Adrenal gland (tissue), 12 donors: ENCODE results near the gene ADA. TPM values are rescaled to one million over a fixed set of nuclear protein-coding genes. Genes with fewer than 3 reads are reported as not detected.

Source experiments
- DNase-seq, 7 donors: peaks; one replicate each; pipeline ENCODE4 v3.0.0-alpha.2; 2019 to 2020
- H3K27ac ChIP-seq, 5 donors: fragments of 200-600 bp; sonication (generic) in 4 of 5; 1 replicate in 3 of 5; 2 replicates in 2 of 5; pipeline versions ENCODE4 v1.5.1 to v1.8.0; 2016 to 2020; ENCODE audit warnings: mild to moderate bottlenecking in 1 of 5
- H3K27me3 ChIP-seq: fragments of 200-600 bp; 2 replicates; pipeline ENCODE4 v1.8.0; 2021
- H3K36me3 ChIP-seq, 2 donors: fragments of 200-600 bp; replicated peaks in 1 of 2; 1 replicate in 1 of 2; 2 replicates in 1 of 2; pipeline versions ENCODE4 v1.5.1 to v1.8.0; 2018 to 2022
- H3K4me1 ChIP-seq, 2 donors: fragments of 200-600 bp; replicated peaks in 1 of 2; 1 replicate in 1 of 2; 2 replicates in 1 of 2; pipeline versions ENCODE4 v1.5.1 to v1.8.0; 2018 to 2021
- H3K4me3 ChIP-seq, 4 donors: fragments of 200-600 bp; sonication (generic) in 3 of 4; one replicate each; pipeline ENCODE4 v1.5.1; 2016 to 2018
- H3K9me3 ChIP-seq, 3 donors: fragments of 200-600 bp; sonication (generic) in 1 of 3; replicated peaks in 1 of 3; 1 replicate in 2 of 3; 2 replicates in 1 of 3; pipeline versions ENCODE4 v1.5.1 to v1.8.0; 2016 to 2021
- CTCF ChIP-seq, 6 experiments: fragments of 450-650 bp in 4 of 6; fragments of 200-600 bp in 2 of 6; sonication (generic) in 1 of 6; IDR thresholded peaks; 1 replicate in 5 of 6; 2 replicates in 1 of 6; pipeline versions ENCODE4 v1.5.1 to v1.8.0; 2016 to 2021; ENCODE audit warnings: antibody characterized with exemption in 6 of 6, mild to moderate bottlenecking in 2 of 6, moderate library complexity in 1 of 6
- POLR2A ChIP-seq, 2 donors: fragments of 450-650 bp; IDR thresholded peaks; one replicate each; pipeline ENCODE4 v1.6.1; 2017; ENCODE audit warnings: antibody characterized with exemption in 2 of 2, mild to moderate bottlenecking in 2 of 2, moderate library complexity in 1 of 2
- WGBS, 4 donors: extraction: QIAGEN DNeasy Blood & Tissue Kit in 2 of 4; methylation state at CpG; one replicate each; pipeline versions ENCODE4 v1.1.5 to v1.1.7; 2013 to 2017; 5-methylcytosine and 5-hydroxymethylcytosine counted together
- intact Hi-C, 2 donors: fragments of 100-400 bp; cut with DNase I; formaldehyde crosslinking; loops; one replicate each; pipeline versions ENCODE4 v1.14.1 to v1.15.0; 2022 to 2023
- polyA plus RNA-seq, 3 donors: library from polyadenylated mRNA; stranded (reverse); fragments of 200-250 nt in 2 of 3; fragments of 350-450 nt in 1 of 3; fragmentation: Illumina TruSeq in 1 of 3; extraction: RNeasy Lipid Tissue Mini Kit (QIAGEN cat#74804) in 1 of 3; gene quantifications; one replicate each; pipeline ENCODE4 v1.2.3, GENCODE V29; 2013 to 2014
- total RNA-seq, 9 donors: library from RNA; depleted of rRNA in 4 of 9; stranded (reverse); fragments of >200 nt in 4 of 9; fragments of 120-200 nt in 1 of 9; fragmentation: NEBNext Ultra II Directional in 1 of 9; extraction: Animal tissue kit (Norgen Biotek cat#: 25700) in 1 of 9; gene quantifications; one replicate each; pipeline versions ENCODE4 v1.1.0 to v1.2.4, GENCODE V29; 2013 to 2023
- donor health status: healthy with polysubstance abuse.
- donor health status: Bipolar disorder and iron deficiency.
- donor health status: DM: yes; HTN: yes; CAD: no.
- donor health status: DM: no; HTN: no; CAD: no.
- donor health status: DM: no; HTN: no; CAD: no.
- donor health status: DM: yes; HTN: yes; CAD: no.

ADA gene
- total and polyA plus RNA-seq, 12 donors, result 3.4 to 16.4 (median 10.0) TPM

DNA sequence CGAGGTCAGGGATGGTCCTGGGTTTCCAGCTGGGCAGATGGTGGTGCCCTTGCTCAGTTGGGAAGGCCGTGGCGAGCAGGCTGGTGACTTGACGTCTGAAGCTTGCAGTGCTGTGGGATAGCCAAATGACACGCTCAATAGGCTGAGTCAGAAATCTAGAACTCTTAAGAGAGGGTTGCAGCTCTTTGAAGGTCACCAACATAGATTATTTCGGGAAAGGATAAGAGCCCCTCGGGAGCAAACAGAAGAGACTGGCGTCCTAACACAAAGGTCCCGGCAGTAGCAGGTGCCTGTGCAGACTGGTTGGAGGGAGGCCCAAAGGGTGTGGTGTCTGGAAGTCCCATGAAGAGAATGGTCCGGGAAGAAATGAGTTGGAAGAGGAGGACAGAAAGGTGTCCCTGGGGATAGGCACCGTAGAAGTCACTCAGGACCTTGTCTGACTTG is 50.7 kb downstream of the ADA start:
- H3K4me1 ChIP-seq, result peaks cover 46 to 79% of the 10 kb centered on the region in 2 donors
- H3K36me3 ChIP-seq, result no peaks in the 10 kb centered on the region
- WGBS, 4 donors, result 29 to 37% (median 32%) methylated on average over 10 to 11 of the region's 11 CpGs
- H3K9me3 ChIP-seq, result no peaks in the 10 kb centered on the region
- H3K27me3 ChIP-seq, result no peaks in the 10 kb centered on the region
- H3K27ac ChIP-seq, result peak overlapping the region; percentile 51 to 93 (median 90)
- peak in 1 of 2 donors; percentile 54 for TF ChIP-seq POLR2A (IDR thresholded peaks at IDR 0.05)
- TF ChIP-seq CTCF (IDR thresholded peaks at IDR 0.05), result no peak
- intact Hi-C loops, result loop anchor here in 1 of 2 donors (10.0 kb wide), 1 partner anchor 66 kb away; no protein-coding TSS in a partner anchor
- DNase-seq, result peak; percentile 61 to 82 (median 78)
- H3K4me3 ChIP-seq, result peak overlapping the region in 1 of 4 donors; percentile 3

DNA sequence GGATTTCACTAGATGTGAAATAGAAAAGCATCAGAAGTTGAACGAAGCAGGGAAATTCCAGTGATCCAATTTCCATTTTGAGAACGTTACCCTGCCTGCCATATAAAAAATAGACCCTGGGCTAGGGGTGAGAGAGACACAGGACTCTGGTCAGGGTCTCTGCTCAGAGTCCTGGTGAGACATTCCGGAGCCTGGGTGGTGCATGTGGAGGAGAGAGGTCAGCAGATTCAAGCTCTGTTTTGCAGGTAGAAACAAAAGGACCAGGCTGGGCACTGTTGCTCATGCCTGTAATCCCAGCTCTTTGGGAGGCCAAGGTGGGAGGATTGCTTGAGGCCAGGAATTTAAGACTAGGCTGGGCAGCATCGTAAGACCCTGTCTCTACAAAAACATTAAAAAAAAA is 51.2 kb downstream of the ADA start:
- intact Hi-C loops, result loop anchor here in 1 of 2 donors (10.0 kb wide), 1 partner anchor 66 kb away; no protein-coding TSS in a partner anchor
- DNase-seq, result no peak
- peaks cover 46 to 76% of the 10 kb centered on the region in 2 donors for H3K4me1 ChIP-seq

DNA sequence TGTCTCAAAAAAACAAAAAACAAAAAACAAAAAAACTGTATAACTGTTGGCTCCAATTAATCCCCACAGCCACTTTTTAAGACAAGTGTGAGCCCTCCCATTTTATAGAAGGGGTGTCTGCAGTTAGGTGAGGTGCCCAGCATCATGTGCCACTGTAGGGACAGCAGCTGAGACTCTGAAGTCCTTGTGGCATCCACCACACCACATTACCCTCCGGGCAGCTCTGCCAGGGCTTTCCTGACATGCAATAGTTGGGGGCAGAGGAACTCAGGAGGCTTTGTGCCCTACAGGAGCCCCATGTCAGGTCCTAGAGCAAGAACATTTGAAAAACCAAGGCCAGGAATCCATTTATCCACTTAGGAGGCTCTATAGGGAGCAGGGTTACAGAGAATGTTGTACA is 51.8 kb downstream of the ADA start:
- no peaks in the 10 kb centered on the region for H3K27me3 ChIP-seq
- H3K27ac ChIP-seq, result peak overlapping the region; percentile 51 to 93 (median 90)
- intact Hi-C loops, result loop anchor here in 1 of 2 donors (10.0 kb wide), 1 partner anchor 65 kb away; no protein-coding TSS in a partner anchor
- TF ChIP-seq POLR2A (IDR thresholded peaks at IDR 0.05) (no peak), CTCF (IDR thresholded peaks at IDR 0.05) (no peak)
- no peaks in the 10 kb centered on the region for H3K36me3 ChIP-seq
- no peaks in the 10 kb centered on the region for H3K9me3 ChIP-seq
- no peak for DNase-seq
- peaks cover 47 to 79% of the 10 kb centered on the region in 2 donors for H3K4me1 ChIP-seq
- no peak overlapping the region for H3K4me3 ChIP-seq
- 53 to 61% (median 55%) methylated on average over 1 of the region's 1 CpG; no CpG with 5 or more reads in 1 of the 4 donors for WGBS, 4 donors

More for the DNA sequence above, 51.2 kb downstream of the ADA start:
- peak overlapping the region; percentile 51 to 93 (median 90) for H3K27ac ChIP-seq
- TF ChIP-seq CTCF (IDR thresholded peaks at IDR 0.05), result no peak
- TF ChIP-seq POLR2A (IDR thresholded peaks at IDR 0.05), result no peak
- no peaks in the 10 kb centered on the region for H3K27me3 ChIP-seq
- no peaks in the 10 kb centered on the region for H3K9me3 ChIP-seq
- H3K4me3 ChIP-seq, result no peak overlapping the region
- 67 to 92% (median 85%) methylated on average over 4 of the region's 4 CpGs for WGBS, 4 donors
- no peaks in the 10 kb centered on the region for H3K36me3 ChIP-seq

DNA sequence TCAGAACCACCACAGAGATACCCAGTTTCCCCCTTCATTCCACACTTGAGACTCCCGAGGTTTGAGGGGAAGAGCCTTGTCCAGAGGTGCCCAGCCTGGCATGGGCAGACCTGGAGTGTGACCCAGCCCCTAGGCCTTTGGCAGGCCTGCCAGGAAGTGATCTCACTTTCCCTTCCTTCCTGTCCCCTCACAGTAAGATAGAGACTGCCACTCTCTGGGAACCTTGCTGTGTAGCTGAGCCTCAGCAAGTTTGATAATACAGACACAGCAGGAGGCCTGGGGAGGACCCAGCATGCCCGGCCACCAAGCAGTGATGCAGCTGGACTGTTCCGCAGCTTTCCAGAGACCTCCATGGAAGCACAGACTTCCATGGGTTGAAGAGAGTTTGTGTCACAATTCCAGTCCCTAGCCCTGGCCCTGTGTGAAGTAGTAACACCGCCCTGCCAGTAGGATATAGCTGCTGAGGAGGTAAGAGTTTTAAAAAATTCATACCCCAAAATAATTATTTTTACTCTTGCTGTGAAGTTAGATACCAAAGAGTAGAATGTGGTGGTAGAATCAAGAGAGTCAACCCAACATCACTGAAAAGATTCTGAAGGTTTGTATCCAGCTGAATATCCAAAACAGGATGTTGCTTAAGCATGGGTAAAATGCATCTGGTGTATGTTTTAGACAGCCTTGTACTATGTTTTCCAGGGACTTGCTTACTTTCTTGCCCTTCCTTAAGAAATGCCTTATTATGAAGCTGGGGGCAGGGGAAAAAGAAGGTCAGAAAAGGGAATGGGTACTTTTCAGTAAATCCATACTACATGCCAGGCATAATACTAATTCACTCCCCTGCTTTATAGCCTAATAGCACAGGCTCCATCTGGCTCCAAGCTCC is 52.8 kb downstream of the ADA start:
- Histone ChIP-seq H3K36me3 (no peaks in the 10 kb centered on the region), H3K9me3 (no peaks in the 10 kb centered on the region), H3K27ac (peak overlapping the region in 4 of 5 donors; percentile 2 to 93 (median 89)), H3K27me3 (no peaks in the 10 kb centered on the region), H3K4me3 (peak overlapping the region in 1 of 4 donors; percentile 15), H3K4me1 (peaks cover 51 to 81% of the 10 kb centered on the region in 2 donors)
- intact Hi-C loops, result no loop called here
- 62 to 68% (median 65%) methylated on average over 3 to 4 of the region's 4 CpGs for WGBS, 4 donors
- no peak for TF ChIP-seq CTCF (IDR thresholded peaks at IDR 0.05)
- no peak for TF ChIP-seq POLR2A (IDR thresholded peaks at IDR 0.05)
- DNase-seq, result peak in 6 of 7 donors; percentile 39 to 66 (median 50)
